Uterus (tissue), 2 donors: Measurements from ENCODE around the gene KCNMA1.

Source experiments
- POLR2A ChIP-seq, 2 donors: fragments of 450-650 bp; IDR thresholded peaks; one replicate each; pipeline ENCODE4 v1.6.1; 2016; ENCODE audit warnings: antibody characterized with exemption in 2 of 2, mild to moderate bottlenecking in 1 of 2, moderate library complexity in 1 of 2
- TF ChIP-seq, protein P1 (sequence below), 4 experiments: fragments of 200-600 bp in 2 of 4; fragments of 450-650 bp in 2 of 4; sonication (generic) in 2 of 4; IDR thresholded peaks; one replicate each; pipeline ENCODE4 v1.5.1; 2016 to 2019; ENCODE audit warnings: antibody characterized with exemption in 4 of 4, mild to moderate bottlenecking in 2 of 4, moderate library complexity in 1 of 4

DNA sequence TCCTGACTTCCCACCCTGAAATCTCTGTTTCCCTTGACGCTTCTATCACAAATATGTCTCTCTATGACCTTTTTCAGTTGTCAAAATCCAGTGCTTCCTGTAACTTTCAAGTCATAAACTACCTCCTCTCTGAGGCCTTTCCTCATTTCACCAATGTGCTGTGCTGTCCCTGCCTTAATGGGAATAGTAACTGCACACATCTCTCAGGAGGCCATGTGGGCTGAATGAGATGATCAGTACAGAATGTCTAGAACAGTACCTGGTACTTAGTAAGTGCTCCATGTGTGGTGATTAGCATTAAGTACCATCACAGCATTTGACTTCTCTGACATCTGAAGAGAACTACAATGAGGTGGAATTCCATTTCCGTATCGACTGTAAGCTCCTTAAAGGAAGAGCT lies 588.5 kb downstream of the KCNMA1 start:
- TF ChIP-seq, protein P1, sequence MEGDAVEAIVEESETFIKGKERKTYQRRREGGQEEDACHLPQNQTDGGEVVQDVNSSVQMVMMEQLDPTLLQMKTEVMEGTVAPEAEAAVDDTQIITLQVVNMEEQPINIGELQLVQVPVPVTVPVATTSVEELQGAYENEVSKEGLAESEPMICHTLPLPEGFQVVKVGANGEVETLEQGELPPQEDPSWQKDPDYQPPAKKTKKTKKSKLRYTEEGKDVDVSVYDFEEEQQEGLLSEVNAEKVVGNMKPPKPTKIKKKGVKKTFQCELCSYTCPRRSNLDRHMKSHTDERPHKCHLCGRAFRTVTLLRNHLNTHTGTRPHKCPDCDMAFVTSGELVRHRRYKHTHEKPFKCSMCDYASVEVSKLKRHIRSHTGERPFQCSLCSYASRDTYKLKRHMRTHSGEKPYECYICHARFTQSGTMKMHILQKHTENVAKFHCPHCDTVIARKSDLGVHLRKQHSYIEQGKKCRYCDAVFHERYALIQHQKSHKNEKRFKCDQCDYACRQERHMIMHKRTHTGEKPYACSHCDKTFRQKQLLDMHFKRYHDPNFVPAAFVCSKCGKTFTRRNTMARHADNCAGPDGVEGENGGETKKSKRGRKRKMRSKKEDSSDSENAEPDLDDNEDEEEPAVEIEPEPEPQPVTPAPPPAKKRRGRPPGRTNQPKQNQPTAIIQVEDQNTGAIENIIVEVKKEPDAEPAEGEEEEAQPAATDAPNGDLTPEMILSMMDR (IDR thresholded peaks at IDR 0.05) = no peak
- TF ChIP-seq POLR2A (IDR thresholded peaks at IDR 0.05) = no peak
